Stomach (tissue), 4 donors: ENCODE data around the gene AQP12B.
"Not testable (repeated sequence)": the region's sequence is repeated elsewhere in the genome, so short reads cannot be mapped to it uniquely, and the experiment has no call there.

ENCODE experiments used
- CTCF ChIP-seq, 7 experiments: fragments of 450-650 bp in 4 of 7; fragments of 200-600 bp in 3 of 7; sonication (generic) in 3 of 7; IDR thresholded peaks; one replicate each; pipeline ENCODE4 v1.5.1; 2016 to 2019; ENCODE audit warnings: antibody characterized with exemption in 7 of 7, control low read depth in 2 of 7, mild to moderate bottlenecking in 1 of 7
- POLR2AphosphoS5 ChIP-seq, 3 donors: sonication (generic); formaldehyde crosslinking; IDR thresholded peaks; one replicate each; pipeline ENCODE4 v1.6.1; 2016; ENCODE audit warnings: antibody characterized with exemption in 3 of 3

- not testable (repeated sequence) for TF ChIP-seq CTCF, POLR2AphosphoS5 (IDR thresholded peaks at IDR 0.05)
Measured at GRCh38 chr2:240675345-240675744, 7.3 kb downstream of the AQP12B start.
